ENCODE measurements around the gene HNRNPF.
"Not testable (repeated sequence)": the region's sequence is repeated elsewhere in the genome, so short reads cannot be mapped to it uniquely, and the experiment has no call there.

Gene HNRNPF

GRCh38 chr10:43408710-43409384 lies at the start of gene HNRNPF:
Gene HNRNPF (minus strand): TSS chr10:43409186. CDS start chr10:43387884, 21,302 bp downstream.
- DNase-seq (ENCODE audit: extremely low spot score) = peak; percentile 91
- no peak for TF ChIP-seq CTCF (IDR thresholded peaks at IDR 0.05; ENCODE audit: control extremely low read depth, extremely low read depth, low read depth, missing control alignments)
- CTCF ChIA-PET = interaction anchor here (1.3 to 1.7 kb wide), 3 partner anchors 11 to 204 kb away, joined by 3 to 7 read pairs (median 3); no protein-coding TSS in a partner anchor
- POLR2A ChIA-PET = interaction anchor here (0.6 to 1.7 kb wide), 5 partner anchors 8 to 1841 kb away, joined by 3 to 4 read pairs (median 3); no protein-coding TSS in a partner anchor

- CTCF ChIA-PET = interaction anchor here (0.8 to 6.1 kb wide), 7 partner anchors 10 to 253 kb away, joined by 3 to 45 read pairs (median 4); no protein-coding TSS in a partner anchor
- DNase-seq (ENCODE audit: extremely low spot score) = no peak
- TF ChIP-seq CTCF (IDR thresholded peaks at IDR 0.05; ENCODE audit: control extremely low read depth, extremely low read depth, low read depth, missing control alignments) = no peak
- POLR2A ChIA-PET = interaction anchor here (0.6 kb wide), 1 partner anchor 87 kb away, joined by 11 read pairs; no protein-coding TSS in a partner anchor
Observed at GRCh38 chr10:43458227-43458626, 49.2 kb upstream of the HNRNPF start.

GRCh38 chr10:43456561-43456960 lies 47.6 kb upstream of the HNRNPF start:
- POLR2A ChIA-PET; DNase-seq (ENCODE audit: extremely low spot score): not testable (repeated sequence)
- CTCF ChIA-PET = interaction anchor here (1.3 to 3.4 kb wide), 4 partner anchors 15 to 703 kb away, joined by 3 to 12 read pairs (median 6); no protein-coding TSS in a partner anchor

- DNase-seq (ENCODE audit: extremely low spot score); POLR2A ChIA-PET: not testable (repeated sequence)
- CTCF ChIA-PET = interaction anchor here (0.7 to 1.1 kb wide), 2 partner anchors 48 to 54 kb away, joined by 3 read pairs; no protein-coding TSS in a partner anchor
Observed at GRCh38 chr10:43454025-43454424, 45.0 kb upstream of the HNRNPF start.

- peak; percentile 41 for DNase-seq (ENCODE audit: extremely low spot score)
- no peak for TF ChIP-seq CTCF (IDR thresholded peaks at IDR 0.05; ENCODE audit: control extremely low read depth, extremely low read depth, low read depth, missing control alignments)
- ChIA-PET CTCF (interaction anchor here (0.7 to 1.1 kb wide), 2 partner anchors 47 to 54 kb away, joined by 3 read pairs; no protein-coding TSS in a partner anchor), POLR2A (interaction anchor here (0.6 kb wide), 1 partner anchor 195 kb away, joined by 3 read pairs; the partner anchor contains the start of gene ZNF32)
Observed at GRCh38 chr10:43453266-43453831, 44.4 kb upstream of the HNRNPF start.

GRCh38 chr10:43452356-43452914 lies 43.4 kb upstream of the HNRNPF start:
- ChIA-PET CTCF (interaction anchor here (0.9 to 1.5 kb wide), 2 partner anchors 62 to 160 kb away, joined by 3 read pairs; no protein-coding TSS in a partner anchor), POLR2A (no interaction called here)
- no peak for TF ChIP-seq CTCF (IDR thresholded peaks at IDR 0.05; ENCODE audit: control extremely low read depth, extremely low read depth, low read depth, missing control alignments)
- no peak for DNase-seq (ENCODE audit: extremely low spot score)

GRCh38 chr10:43448742-43449141 lies 39.8 kb upstream of the HNRNPF start:
- CTCF ChIA-PET = interaction anchor here (0.8 to 1.1 kb wide), 5 partner anchors 10 to 156 kb away, joined by 3 to 4 read pairs (median 3); partner anchors contain the start of gene ZNF487
- no peak for TF ChIP-seq CTCF (IDR thresholded peaks at IDR 0.05; ENCODE audit: control extremely low read depth, extremely low read depth, low read depth, missing control alignments)

GRCh38 chr10:43446219-43447017 lies 37.4 kb upstream of the HNRNPF start:
- CTCF ChIA-PET, POLR2A ChIA-PET: not testable (repeated sequence)

More at GRCh38 chr10:43448742-43449141, 39.8 kb upstream of the HNRNPF start:
- DNase-seq (ENCODE audit: extremely low spot score) = no peak
- POLR2A ChIA-PET = interaction anchor here (0.7 kb wide), 1 partner anchor 328 kb away, joined by 5 read pairs; no protein-coding TSS in a partner anchor

More at GRCh38 chr10:43446219-43447017, 37.4 kb upstream of the HNRNPF start:
- DNase-seq (ENCODE audit: extremely low spot score) = not testable (repeated sequence)
